GM12891 (cell line): ENCODE results near the gene PHF19.

ENCODE experiments used
- POLR2A ChIP-seq: IDR thresholded peaks from 2 replicates; pipeline ENCODE4 v1.6.1; 2011; ENCODE audit warnings: low read depth, low read length, control low read depth
- POLR2AphosphoS5 ChIP-seq: IDR thresholded peaks from 2 replicates; pipeline ENCODE4 v1.6.1; 2011; ENCODE audit warnings: low read depth, low read length, control low read depth

GRCh38 chr9:120830865-120831264, 46.1 kb downstream of the PHF19 start:
- TF ChIP-seq POLR2A (no peak), POLR2AphosphoS5 (no peak)
